ENCODE measurements around the gene FAM135A. TPM values are rescaled to one million over a fixed set of nuclear protein-coding genes. Genes with fewer than 3 reads are reported as not detected.

FAM135A gene
- total RNA-seq, 1 experiment from 2014 or later: 31.0 TPM

DNA sequence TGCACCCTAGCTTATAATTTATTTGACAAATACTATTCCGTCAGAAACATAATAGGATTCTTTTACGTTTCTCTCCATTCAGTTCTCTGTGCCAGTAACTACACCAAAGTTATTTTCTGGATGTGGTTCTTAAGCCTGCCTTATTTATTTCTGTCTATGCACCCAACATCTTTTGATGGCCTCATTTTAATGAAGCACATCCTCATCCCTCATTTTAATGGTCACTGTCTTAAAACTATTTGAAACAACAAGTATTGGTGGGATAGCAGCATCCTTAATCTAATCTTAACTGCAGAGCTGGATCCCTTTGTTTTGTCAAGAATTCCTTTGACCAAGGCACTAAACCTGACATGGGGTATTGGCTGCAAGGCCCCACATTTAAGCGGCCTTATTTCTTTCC, 11.0 kb downstream of the FAM135A start:
- Histone ChIP-seq H3T11ph (ENCODE audit: low read length) (no peak overlapping the region), H3K18ac (ENCODE audit: insufficient read length, low read depth, low read length) (no peak overlapping the region), H4K8ac (replicated peaks; ENCODE audit: insufficient read length, low read depth, low read length) (no peak overlapping the region), H3K9ac (ENCODE audit: extremely low read depth, insufficient read length, low read length) (no peak overlapping the region), H3K14ac (ENCODE audit: insufficient read depth, low read length) (no peak overlapping the region), H2BK15ac (ENCODE audit: low read depth, low read length) (no peak overlapping the region), H2BK120ac (ENCODE audit: low read depth, low read length, poor library complexity, severe bottlenecking) (no peak overlapping the region), H4K5ac (ENCODE audit: insufficient read length, low read depth, low read length) (no peak overlapping the region), H2BK12ac (ENCODE audit: insufficient read length, low read depth, low read length) (no peak overlapping the region), H3K23me2 (ENCODE audit: insufficient read length, low read depth, low read length, poor library complexity, severe bottlenecking) (no peaks in the 10 kb centered on the region), H4K20me1 (ENCODE audit: control insufficient read depth, insufficient read depth, insufficient read length) (no peaks in the 10 kb centered on the region), H3K79me2 (ENCODE audit: insufficient read depth, low read length) (peaks cover 10% of the 10 kb centered on the region; the same call in 1 of the 2 replicates), H3K9me3 (ENCODE audit: control insufficient read depth, low read depth, low read length) (no peaks in the 10 kb centered on the region), H4K91ac (ENCODE audit: insufficient read length, low read depth, low read length) (no peak overlapping the region), H3K23ac (ENCODE audit: insufficient read length, low read depth, low read length) (no peak overlapping the region), H3K79me1 (ENCODE audit: insufficient read depth, low read depth, low read length, poor library complexity, severe bottlenecking) (peaks cover 6% of the 10 kb centered on the region), H2BK5ac (ENCODE audit: insufficient read length, low read length) (no peak overlapping the region), H2AFZ (ENCODE audit: low read length) (no peak overlapping the region), H3K4ac (ENCODE audit: low read depth, low read length) (no peak overlapping the region), H3K4me2 (ENCODE audit: insufficient read depth, insufficient read length, low read length) (no peak overlapping the region), H2BK20ac (ENCODE audit: low read depth, low read length, poor library complexity, severe bottlenecking) (no peak overlapping the region), H3K27me3 (ENCODE audit: insufficient read depth, low read length) (no peaks in the 10 kb centered on the region), H3K4me1 (ENCODE audit: insufficient read depth, low read length) (no peaks in the 10 kb centered on the region), H3K56ac (ENCODE audit: insufficient read length, low read depth, low read length) (no peak overlapping the region), H2AK5ac (ENCODE audit: insufficient read length, low read length) (no peak overlapping the region), H3K27ac (ENCODE audit: insufficient read length, low read depth, low read length) (no peak overlapping the region)
- DNase-seq: no peak
- no peak overlapping the region for H3K27ac Mint-ChIP-seq
- H3K27me3 Mint-ChIP-seq (ENCODE audit: low read depth): no peaks in the 10 kb centered on the region
- peaks cover 23 to 37% (median 24%) of the 10 kb centered on the region in 3 experiments for H3K36me3 Mint-ChIP-seq (ENCODE audit: insufficient read depth in 1 of 3, low read depth in 3 of 3)
- no CpG with 5 or more reads among the region's 3 CpGs for WGBS (ENCODE audit: extremely low coverage, insufficient read length, low lambda C conversion rate)
- TF ChIP-seq, protein P1, sequence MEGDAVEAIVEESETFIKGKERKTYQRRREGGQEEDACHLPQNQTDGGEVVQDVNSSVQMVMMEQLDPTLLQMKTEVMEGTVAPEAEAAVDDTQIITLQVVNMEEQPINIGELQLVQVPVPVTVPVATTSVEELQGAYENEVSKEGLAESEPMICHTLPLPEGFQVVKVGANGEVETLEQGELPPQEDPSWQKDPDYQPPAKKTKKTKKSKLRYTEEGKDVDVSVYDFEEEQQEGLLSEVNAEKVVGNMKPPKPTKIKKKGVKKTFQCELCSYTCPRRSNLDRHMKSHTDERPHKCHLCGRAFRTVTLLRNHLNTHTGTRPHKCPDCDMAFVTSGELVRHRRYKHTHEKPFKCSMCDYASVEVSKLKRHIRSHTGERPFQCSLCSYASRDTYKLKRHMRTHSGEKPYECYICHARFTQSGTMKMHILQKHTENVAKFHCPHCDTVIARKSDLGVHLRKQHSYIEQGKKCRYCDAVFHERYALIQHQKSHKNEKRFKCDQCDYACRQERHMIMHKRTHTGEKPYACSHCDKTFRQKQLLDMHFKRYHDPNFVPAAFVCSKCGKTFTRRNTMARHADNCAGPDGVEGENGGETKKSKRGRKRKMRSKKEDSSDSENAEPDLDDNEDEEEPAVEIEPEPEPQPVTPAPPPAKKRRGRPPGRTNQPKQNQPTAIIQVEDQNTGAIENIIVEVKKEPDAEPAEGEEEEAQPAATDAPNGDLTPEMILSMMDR (conservative IDR thresholded peaks at IDR 0.05): no peak
- no peak overlapping the region for H3K4me3 Mint-ChIP-seq
- H3K9me3 Mint-ChIP-seq: no peaks in the 10 kb centered on the region
- H3K4me1 Mint-ChIP-seq: peaks cover 3 to 11% of the 10 kb centered on the region in 2 experiments; a peak in 3 of 4 replicates
